ENCODE data around the gene AIG1.

DNA sequence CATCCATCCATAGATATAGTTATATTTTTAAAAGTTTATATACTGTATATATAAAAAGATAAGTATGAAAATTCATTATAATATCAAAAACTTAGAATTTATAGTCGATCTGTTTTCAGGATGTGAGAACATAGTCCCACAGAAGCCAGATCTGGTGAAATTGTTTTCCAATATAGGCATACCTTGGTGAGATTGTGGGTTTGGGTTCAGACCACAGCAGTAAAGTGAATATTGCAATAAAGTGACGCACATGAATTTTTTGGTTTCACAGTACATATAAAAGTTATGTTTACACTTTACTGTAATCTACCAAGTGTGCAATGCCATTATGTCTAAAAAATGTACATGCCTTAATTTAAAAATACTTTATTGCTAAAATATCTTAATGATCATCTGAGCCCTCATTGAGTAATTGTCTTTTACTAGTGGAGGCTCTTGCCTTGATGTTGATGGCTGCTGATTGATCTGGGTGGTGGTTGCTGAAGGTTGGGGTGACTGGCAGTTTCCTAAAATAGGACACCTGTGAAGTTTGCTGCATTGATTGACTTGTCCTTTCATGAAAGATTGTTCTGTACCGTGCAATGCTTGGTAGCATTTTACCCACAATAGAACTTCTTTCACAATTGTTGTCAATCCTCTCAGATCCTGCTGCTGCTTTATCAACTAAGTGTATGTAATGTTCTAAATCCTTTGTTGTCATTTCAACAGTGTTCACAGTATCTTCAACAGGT, 29.8 kb downstream of the AIG1 start:
- no peak for TF ChIP-seq POLR2AphosphoS5 (IDR thresholded peaks at IDR 0.05; ENCODE audit: low read depth, low read length)
- TF ChIP-seq ZNF20 (CRISPR knock-in tag; IDR thresholded peaks at IDR 0.05) = no peak
- TF ChIP-seq CREB1 (IDR thresholded peaks at IDR 0.05) = no peak
- TF ChIP-seq CREB1 (CRISPR knock-in tag; IDR thresholded peaks at IDR 0.05) = no peak
- no peak for TF ChIP-seq SNRNP70 (IDR thresholded peaks at IDR 0.05; ENCODE audit: low read depth, low read length)
- TF ChIP-seq FOXK2 (IDR thresholded peaks at IDR 0.05) = no peak

Measured in HepG2 (cell line).